ENCODE data around the gene DNAH5.

Gene DNAH5

DNA sequence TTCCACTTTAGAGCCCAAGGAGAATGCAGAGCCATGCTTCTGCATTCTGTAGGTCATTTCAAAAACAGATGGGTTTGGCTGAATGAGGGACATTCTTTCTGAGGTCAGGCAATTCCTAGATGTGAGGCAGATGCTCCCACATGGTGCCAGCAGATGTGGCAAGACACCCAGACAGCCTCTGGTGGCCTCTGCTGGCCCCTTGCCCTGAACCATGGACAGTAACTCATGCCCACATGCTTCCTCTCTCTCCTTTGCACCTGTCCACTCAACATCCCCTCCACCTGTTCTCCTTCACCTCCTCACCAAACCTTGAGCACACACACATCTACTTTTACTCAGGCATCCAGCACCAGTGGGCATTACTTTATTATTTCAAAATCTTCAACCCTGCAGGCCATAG is 252.3 kb downstream of the DNAH5 start:
- DNase-seq: no peak

DNA sequence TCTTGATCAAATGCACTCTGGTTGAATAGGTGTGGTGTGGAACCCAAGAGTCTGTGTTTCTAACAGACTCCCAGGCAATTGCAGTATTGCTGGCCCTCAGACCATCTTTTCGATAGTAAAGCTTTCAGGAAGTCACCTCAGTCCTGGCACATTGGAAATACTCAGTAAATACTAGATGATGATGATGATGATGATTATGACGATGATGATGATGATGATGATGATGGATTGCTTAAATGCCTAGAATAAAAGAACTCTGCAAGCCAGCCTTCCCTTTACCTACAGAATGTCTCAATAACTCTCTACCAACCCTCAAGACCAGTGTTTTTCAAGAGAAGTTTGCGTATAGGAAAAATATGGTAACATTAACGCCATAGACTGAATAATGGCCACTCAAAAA is 268.0 kb downstream of the DNAH5 start:
- no peak for DNase-seq

DNA sequence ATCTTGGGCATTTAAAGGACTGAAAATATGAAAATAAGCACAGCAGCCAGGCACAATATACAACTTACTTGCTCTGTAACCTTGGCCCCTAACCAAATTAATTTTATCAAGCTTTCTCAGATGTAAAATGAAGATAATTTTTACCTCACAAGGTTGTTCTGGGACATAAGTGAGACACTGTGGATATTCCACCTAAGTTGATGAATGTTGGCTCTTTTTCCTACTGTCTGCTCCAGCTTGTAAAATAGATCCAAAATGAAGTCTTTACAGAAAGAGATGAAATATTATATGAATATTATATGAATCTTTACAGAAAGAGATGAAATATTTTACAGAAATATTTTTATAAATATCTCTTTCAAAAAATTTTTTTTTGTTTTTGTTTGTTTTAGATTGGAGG is 270.1 kb downstream of the DNAH5 start:
- DNase-seq: no peak

DNA sequence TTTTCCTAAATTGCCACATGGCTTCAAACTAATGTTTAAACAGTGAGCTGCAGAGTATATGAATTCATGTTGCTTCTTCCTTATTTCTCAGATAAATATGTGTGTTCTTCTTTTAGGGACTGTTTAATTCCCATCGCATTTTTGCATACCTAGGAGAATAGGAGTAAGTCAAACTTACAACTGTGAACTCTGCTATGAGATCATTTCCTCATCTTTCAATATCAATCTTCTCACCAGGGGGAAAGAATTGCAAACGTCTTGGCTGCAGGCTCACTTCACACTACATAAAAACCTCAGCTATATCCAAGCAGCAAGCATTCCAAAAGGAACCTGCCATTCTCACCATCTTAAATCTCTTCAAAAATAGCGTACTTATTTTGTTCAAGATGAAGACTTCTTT is 271.0 kb downstream of the DNAH5 start:
- peak; percentile 29 for DNase-seq

DNA sequence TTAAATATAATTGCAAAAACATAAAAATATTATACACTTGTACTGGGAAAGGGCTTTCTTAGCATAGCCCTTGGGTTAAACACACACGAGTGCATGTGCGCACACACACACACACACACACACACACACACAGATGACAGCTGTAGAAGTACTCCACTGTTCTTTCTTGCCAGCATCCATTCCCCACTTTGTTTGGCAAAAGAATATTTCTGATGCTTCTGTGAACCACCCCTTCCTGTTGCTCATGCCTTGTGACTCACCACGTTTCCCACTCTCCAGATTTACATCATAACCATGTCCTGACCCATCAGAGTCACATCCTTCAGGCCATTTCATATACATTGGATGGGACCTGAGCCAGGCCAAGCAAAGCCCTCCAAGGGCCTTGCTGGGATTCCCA is 280.1 kb downstream of the DNAH5 start:
- no peak for DNase-seq

DNA sequence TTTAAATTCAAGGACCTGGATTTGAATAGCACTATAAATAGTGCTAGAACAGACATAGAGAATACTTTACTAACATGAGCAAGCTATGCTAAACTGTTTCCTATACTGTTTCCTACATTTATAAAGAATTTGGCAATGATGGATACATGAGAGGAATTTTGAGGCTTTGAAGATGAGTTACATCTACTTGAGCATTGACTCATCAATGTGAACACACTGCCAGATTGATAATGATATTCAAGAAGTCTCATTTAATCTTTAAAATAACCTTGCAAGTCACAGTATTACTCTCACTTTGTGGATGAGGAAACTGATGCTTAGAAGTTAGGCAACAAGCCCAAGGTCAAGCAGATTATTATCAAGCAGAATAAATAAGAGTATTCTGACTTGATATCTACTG is 281.9 kb downstream of the DNAH5 start:
- no peak for DNase-seq

DNA sequence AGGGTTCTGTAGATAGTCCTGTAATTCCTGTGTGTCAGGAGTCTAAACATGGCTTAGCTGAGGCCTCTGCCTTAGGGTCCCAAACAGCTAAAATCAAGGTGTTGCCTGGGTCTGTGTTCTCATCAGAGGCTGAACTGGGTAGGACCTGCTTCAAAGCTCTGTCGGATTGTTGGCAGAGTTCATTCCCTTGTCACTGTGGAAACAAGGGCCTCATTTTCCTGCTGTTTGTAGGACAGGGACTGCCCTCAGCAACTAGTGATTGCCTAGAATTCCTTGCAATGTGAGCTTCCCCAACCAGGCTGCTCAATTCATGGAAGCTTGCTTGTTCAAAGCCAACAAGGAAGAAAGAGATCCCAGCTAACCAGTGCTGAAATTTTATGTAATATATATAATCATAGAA is 283.2 kb downstream of the DNAH5 start:
- no peak for DNase-seq

DNA sequence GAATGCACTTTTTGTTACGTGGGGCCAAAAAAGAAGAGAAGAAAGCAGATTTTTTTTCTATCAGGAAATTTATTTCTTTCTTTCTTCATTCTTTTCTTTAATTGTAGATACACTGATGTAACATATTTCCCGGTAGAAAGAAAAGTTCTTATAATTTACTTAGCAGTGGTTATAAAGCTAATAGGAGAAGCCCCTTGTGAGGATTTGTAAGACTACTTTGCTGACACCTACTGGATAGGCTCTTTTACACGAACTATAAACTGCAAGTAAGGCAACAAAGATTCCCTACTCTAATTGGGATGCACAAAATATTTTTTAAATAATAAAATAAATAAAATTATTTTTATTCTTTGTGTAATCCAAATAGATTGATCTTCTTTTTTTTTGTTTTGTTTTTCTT is 284.4 kb downstream of the DNAH5 start:
- DNase-seq: no peak

DNA sequence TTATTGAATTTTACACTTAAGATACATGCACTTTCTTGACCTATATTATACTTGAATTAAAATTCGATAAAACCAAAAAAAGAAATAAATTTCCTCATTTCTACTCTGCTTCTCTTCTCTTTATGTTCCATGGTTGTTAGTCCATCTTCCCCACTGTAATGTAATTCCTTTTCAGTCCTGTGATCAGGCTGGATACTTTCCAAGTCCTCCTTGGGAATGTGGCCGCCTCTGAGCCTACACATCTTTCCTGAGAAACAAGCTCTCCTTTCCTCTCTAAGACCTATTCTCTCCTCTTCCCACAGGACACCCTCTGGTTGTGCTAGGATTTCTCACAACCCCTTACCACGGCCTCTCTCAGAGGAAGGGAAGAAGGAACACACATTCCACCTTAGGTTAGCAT is 285.1 kb downstream of the DNAH5 start:
- no peak for DNase-seq

DNA sequence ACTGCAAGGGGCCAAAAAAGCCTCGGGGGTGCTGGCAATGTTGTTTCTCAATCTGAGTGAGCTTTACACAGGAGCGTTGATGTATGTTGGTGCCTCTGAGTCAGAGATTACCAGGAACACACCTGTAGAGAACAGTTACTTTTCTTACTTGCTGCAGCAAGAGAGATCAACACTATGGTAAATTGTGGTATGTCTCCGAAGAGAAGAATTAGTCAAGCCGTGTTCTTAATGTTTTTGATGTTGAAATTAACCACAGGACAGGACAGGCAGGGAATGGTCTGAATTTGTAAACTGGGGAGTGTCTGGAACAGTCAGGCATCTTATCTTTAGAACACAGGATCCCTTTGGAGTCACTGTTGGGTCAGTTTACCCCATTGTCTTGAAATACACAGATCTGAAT is 285.7 kb downstream of the DNAH5 start:
- DNase-seq: no peak

DNA sequence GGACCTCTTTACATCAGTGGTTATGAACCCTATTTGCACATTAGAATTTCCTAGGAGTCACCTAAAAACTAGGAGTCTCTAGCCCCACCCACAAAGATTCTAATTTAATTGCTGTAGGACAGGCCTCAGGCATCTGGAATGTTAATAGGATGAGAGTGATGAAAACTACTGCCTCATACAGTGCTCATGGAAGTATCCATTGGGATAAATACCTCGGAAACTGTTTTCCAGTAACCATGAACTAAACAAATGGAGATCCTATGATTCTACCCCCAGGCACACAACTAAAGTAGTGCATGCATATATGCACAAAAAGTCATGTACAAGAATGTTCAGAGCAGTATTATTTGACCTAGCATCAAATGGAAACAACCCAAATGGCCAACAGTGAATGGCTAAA is 286.3 kb downstream of the DNAH5 start:
- no peak for DNase-seq

DNA sequence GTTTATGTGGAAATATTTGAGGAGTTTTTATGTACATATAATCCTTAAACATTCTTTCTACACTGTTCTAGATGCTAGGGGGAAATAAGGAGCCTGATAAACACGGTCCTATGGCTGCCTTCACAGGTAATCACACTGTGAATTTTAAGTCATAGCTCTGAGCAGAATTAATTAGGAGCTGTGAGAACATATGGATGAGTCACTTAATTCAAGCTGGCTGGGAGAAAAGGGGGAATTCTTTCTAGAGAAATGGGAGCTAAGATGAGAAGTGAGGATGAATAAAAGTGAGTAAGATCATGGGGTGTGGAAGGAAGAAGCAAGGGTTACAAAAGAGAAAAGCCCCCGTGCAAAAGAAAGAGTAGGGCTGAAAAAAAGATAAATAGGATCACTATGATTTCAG is 290.8 kb downstream of the DNAH5 start:
- DNase-seq: no peak

DNA sequence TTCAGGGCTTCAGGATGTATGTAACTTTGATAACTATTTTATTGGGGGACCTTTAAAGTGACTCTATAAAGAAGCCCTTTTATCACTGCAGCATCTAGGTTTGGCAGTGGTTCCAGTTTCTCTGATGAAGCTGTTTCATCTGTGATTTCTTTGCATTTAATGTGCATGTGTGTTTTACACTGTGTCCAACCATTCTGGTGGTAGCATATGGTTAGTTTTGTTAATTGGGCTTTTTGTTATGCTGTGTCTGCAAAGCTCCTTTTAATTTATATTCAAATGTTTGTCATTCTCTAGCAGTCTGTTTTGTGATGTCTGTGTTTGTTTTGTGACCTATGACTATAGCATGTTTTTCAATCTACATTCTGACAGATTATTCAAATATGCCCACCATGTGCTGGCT is 294.8 kb downstream of the DNAH5 start:
- DNase-seq: no peak

DNA sequence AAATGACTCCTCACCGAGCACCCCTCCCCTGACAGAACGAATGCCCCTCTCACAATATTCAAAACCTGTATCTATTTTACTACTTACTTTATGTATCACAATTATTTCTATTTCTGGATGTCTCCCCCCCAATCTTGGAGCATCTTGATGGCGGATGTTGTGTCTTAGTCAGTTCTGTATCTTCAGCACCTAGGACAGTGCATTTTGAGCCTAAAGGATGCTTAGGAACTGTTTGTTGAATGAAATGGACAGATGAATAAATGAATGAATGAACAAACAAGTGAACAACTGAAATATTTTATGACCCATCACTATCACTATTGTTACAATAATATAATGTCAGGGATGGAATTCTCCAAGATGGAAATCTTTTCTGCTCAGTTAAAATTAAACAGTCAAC is 295.7 kb downstream of the DNAH5 start:
- no peak for DNase-seq

DNA sequence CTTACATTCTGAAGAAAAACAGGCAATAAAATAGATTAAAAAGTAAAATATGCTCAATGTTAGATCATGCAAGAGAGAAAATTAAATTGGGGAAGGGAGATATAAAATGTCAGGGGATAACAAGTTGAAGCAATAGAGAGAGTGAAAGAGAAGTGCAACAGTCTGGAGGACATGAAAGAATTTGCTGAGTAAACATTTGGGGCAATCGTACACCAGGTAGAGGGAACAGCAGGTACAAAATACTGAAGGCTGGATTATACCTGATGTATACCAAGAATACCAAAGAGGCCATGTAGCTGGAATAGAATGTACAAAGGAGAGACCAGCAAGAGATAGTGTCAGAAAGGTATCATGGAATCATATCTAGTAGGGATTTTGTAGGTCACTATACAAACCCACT is 300.8 kb downstream of the DNAH5 start:
- DNase-seq: no peak

DNA sequence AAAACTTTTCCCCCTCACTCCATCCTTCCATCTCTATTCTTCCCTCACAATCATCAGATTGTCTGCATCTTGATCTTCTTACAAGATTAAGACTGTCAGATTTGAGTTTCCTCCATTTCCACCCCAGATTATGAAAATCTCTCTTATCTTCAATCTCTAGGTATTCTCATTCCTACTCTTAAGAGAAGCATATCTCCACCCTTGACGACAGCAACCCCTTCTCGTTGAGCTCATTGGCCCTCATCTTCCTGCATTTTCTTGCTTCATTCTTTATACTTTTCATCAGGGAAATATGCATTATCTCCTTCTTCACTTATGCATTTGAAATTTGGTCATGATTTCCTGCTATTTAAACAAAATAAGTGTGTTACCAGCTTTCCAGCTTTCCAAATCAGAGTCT is 301.3 kb downstream of the DNAH5 start:
- DNase-seq: no peak
